Pulmonary artery endothelial cell (primary cell): ENCODE measurements around the gene AFF3. TPM values are rescaled to one million over a fixed set of nuclear protein-coding genes. Genes with fewer than 3 reads are reported as not detected.
"Not testable (repeated sequence)": the region's sequence is repeated elsewhere in the genome, so short reads cannot be mapped to it uniquely, and the experiment has no call there.

Experiments
- DNase-seq: peaks from one replicate; pipeline ENCODE4 v3.0.0-alpha.2; 2011; ENCODE audit warnings: low read depth, low spot score
- total RNA-seq: library from RNA; depleted of rRNA; stranded (reverse); fragments of >200 nt; gene quantifications from 2 replicates; pipeline ENCODE4 v1.2.3, GENCODE V29; 2014

Gene AFF3
- total RNA-seq, 1 donor from 2014 or later: not detected

- no peak for DNase-seq
These were observed 622.2 kb downstream of the AFF3 start for GRCh38 chr2:99520195-99520594.

- DNase-seq: no peak
These were observed 628.0 kb downstream of the AFF3 start for GRCh38 chr2:99514357-99514756.

GRCh38 chr2:99512181-99512591 is 630.2 kb downstream of the AFF3 start:
- DNase-seq: no peak

GRCh38 chr2:99509387-99509786 is 633.0 kb downstream of the AFF3 start:
- no peak for DNase-seq

GRCh38 chr2:99507937-99508818 is 634.2 kb downstream of the AFF3 start:
- DNase-seq: no peak

GRCh38 chr2:99504844-99505584 is 637.4 kb downstream of the AFF3 start:
- no peak for DNase-seq

- not testable (repeated sequence) for DNase-seq
These were observed 638.6 kb downstream of the AFF3 start for GRCh38 chr2:99503662-99504416.

GRCh38 chr2:99496021-99496420 is 646.4 kb downstream of the AFF3 start:
- DNase-seq: no peak

Other genes starting within 250 kb of the AFF3 start
- not detected in 2 replicates for gene LONRF2, start 179.9 kb upstream of the AFF3 start, total RNA-seq